Stimulated activated CD8-positive, alpha-beta memory T cell treated with anti-CD3 and anti-CD28 coated beads, Interleukin-15, amount 100 ng/mL, for 1 hour (primary cell): ENCODE measurements around the gene COG8.

ENCODE experiments used
- DNase-seq: peaks from one replicate; pipeline ENCODE4 v3.0.0-alpha.2; 2020; ENCODE audit warnings: low read depth

The COG8 gene

DNA sequence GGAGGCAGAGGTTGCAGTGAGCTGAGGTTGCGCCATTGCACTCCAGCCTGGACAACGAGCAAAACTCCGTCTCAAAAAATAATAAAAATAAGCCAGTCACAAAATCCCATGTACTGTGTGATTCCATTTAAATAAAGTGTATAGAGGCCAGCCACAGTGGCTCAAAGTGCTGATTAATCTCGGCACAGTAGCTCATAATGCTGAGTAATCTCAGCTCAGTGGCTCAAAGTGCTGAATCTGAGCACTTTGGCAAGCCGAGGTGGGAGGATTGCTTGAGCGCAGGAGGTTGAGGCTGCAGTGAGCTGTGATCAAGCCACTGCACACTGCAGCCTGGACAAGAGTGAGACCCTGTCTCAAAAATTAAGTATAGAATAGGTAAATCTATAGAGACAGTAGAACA, 7.3 kb upstream of the COG8 start:
- DNase-seq: no peak

DNA sequence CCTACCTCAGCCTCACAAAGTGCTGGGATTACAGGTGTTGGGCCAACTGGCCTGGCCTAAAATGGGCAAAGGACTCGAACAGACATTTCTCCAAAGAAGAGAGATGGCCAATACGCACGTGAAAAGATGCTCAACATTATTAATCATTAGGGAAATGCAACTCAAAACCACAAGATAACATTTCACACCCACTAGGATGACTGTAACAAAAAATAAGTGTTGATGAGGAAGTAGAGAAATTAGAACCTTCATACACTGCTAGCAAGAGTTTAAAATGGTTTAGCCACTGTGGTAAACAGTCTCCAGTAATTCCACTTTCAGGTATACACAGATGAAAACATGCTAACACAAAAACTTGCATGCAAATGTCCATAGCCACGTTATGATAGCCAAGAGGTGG, 6.6 kb upstream of the COG8 start:
- DNase-seq: no peak

DNA sequence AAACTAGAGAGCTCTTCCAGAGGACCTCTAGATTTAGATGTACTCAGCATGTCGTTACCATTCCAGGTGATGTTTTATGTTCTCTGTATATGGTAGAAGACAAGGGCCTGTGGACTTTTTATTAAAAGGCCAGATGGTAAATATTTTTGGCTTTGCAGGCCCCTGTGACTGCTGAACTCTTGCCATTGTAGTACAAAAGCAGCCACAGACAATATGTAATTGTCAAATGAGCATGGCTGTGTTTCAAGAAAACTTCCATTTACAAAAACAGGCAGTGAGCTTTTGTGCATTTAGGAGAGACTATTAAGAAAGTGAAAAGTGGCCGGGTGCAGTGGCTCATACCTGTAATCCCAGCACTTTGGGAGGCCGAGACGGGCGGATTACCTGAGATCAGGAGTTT, 4.8 kb upstream of the COG8 start:
- DNase-seq: no peak

DNA sequence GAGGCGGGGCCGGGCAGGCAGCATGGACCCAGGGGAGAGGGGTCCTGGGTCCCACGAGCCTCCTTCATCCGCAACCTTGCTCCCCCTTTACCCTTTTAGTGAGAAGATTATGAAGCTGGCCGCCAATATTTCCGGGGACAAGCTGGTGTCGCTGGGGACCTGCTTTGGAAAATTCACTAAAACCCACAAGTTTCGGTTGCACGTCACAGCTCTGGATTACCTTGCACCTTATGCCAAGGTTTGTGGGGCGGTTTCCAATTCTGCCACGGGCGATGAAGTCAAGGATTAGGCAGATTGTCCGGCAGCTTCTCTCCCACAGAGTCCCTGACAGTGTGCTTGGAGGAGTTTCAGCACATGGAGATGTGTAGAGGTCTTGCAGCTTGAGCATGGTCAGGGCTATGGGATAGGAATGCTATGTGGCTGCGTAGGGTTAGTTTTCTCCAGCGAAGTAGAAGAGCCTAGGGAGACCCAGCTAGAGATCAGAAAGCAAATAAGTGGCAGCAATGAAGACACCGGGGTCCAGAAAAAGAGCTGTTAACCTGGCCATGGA, 806 bp upstream of the COG8 start:
- DNase-seq: no peak

DNA sequence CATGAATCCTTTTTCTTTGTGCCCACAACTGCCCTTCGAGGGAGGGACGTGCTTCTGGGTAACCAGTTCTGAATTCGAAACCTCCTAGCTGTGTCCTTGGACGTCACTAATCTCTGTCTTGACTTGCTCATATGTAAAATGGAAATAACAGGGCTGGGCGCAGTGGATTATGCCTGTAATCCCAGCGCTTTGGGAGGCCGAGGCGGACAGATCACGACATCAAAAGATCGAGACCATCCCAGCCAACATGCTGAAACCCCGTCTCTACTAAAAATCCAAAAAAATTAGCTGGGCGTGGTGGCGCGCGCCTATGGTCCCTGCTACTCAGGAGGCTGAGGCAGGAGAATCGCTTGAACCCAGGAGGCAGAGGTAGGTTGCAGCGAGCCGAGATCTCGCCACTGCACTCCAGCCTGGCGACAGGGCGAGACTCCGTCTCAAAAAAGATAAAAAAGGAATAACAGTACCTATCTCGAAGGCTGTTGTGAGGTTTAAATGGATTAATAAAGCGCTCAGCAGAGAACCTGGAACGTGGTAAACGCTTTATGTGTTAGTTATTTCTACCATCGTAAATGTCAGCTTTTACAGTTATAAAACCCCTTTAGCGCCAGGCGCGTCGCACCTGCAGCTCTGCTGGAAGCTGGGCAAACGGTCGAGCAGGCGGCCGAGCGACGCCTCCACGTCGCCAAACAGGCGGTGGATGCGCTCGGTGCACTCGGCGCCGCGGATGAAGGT, 641 bp downstream of the COG8 start:
- peak; percentile 34 for DNase-seq

DNA sequence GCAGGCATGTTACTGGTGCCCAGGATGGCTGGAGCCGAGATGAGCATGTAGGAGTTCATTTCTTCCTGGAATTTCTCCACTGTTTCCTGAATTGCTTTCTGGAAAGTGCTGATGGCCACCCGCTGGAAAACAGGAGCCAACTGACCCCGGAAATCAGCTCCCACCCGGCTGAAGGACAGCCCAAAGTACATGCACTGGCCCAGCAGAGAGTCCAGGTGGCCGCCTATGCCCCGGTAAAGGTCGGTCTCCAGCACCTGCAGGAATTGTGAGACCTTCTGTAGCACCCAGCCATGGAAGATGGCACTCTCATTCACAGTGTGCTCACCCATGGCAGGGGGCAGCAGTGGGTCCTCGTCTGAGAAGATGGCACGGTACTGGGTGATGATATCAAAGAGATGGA, 4.7 kb downstream of the COG8 start:
- DNase-seq: no peak

DNA sequence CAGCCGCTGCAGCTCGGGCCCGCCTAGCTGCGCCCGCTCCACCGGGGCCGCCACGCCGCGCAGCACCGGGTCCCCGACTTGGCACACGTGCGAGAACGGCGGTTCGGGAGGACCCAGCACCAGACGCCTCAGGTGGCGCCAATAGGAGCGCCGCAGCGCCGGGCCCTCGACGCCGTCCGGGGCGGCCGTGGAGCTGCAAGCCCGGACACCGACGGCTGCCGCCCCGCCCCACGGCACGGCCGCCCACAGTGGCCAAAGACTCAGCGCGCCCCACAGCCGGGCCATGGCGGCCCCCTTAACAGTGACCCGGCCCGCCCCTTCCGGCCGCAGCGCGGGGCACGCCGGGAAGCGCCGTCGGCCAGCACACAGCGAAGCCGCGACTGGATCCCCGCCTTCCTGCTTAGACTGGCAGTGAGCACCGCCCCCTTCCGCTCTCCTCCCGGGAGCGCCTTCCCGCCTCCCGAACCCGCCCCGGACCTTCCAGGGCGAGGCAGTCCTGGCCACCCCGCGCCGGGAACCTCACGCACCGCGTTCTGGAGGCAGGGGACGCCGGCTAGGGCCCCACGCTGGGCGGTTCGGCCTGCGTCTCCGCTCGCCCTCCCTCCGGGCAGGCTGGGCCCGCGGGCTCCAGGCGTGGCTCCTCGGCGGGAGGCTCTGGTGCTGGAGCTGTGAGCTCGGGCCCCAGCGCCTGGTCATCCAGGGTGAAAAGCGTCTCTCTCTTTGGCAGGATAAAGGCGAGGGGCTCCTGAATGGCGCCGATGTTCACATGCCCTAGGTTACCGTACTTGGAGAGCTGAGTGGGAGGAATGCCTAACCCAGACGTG, 8.9 kb downstream of the COG8 start, which contains the start of gene PDF:
Gene PDF (minus strand): TSS at position 303 of the 824 bp plus-strand sequence. CDS start 18 bp downstream, at position 285.
- DNase-seq: peak; percentile 52

DNA sequence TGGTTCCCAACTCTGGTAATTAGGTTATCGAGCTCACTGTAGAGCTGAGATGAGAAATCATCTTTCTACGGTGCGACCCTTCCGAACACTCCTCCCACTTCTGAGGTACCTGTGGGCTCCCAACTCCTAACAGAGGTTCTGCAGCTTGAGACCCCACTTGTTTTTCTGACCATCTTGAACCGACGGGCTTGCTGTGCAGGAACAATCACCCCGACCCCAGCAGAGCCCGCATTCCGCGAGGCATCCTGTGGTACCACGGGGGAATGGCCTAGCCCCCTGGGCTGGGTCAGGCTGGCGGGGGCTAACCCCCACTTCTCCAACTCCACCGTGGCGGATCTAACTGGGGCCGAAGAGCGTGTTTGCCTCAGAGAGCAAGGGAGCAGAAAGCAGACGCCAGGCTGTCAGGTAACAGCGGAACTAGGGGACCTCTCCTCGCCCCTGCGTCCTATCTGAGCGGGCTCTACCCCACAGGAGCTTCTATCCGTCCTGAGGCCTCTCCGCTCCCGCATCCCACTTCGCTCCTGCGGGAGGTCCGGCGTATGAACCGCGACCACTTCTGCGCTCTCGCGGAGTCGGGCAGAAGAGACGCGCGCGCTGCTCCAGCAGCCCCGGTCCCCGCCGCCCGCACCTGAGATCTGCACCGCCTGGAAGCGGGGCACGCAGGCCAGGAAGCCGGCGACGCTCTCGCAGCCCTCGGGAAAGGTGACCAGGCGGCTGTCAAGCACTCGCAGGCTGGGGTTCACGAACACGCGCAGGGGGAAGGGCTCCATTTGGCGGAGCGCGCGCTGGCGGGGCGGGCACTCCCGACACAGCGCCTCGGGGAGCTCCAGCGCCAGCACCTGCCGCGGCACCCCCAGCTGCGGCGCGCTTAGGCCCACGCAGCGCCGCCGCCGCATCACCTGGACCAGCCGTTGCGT, 9.7 kb downstream of the COG8 start:
- DNase-seq: peak; percentile 22

DNA sequence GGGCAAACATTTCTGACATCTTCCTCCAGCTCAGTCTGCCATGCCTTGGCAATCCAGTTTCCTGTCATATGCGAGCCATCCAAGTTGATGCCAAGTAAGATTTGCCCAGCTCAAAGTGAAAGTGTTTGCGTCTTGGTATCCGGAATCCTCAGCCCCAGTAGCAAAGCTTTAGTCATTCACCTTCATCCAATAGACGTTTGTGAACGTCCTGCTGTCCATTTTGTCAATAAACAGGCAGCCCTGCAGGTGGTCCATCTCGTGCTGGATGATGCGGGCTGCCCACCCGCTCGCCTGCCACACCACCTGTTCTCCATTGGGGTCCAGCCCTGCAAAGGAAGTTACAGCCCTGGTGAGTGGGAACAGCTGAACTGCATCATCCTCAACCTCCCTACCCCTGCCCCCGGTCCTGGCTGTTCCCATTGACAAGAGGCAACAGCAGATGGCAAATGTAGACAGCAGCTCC, 10.5 kb downstream of the COG8 start:
- DNase-seq: no peak

DNA sequence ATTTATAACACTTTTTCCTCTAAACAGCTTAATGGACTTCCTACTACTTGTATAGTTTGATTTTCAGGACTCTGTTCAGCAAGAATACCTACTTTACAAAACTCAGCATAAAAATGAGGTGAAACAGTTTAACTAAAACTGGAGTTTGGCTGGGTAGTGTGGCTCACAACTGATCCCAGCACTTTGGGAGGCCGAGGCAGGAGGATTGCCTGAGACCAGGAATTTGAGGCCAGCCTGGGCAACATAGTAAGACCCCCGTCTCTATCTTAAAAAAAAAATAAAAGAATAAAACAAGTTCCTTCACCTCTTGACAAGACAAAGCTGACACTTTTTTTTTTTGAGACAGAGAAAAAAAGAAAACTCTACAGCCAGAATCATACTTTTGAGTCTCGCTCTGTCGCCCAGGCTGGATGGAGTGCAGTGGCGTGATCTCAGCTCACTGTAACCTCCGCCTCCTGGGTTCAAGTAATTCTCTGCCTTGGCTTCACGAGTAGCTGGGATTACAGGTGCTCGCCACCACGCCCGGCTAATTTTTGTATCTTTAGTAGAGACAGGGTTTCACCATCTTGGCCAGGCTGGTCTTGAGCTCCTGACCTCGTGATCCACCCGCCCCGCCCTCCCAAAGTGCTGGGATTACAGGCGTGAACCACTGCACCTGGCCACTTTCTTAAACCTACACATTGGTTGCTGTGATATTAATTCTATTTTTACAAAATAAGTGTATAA, 11.6 kb downstream of the COG8 start:
- no peak for DNase-seq

DNA sequence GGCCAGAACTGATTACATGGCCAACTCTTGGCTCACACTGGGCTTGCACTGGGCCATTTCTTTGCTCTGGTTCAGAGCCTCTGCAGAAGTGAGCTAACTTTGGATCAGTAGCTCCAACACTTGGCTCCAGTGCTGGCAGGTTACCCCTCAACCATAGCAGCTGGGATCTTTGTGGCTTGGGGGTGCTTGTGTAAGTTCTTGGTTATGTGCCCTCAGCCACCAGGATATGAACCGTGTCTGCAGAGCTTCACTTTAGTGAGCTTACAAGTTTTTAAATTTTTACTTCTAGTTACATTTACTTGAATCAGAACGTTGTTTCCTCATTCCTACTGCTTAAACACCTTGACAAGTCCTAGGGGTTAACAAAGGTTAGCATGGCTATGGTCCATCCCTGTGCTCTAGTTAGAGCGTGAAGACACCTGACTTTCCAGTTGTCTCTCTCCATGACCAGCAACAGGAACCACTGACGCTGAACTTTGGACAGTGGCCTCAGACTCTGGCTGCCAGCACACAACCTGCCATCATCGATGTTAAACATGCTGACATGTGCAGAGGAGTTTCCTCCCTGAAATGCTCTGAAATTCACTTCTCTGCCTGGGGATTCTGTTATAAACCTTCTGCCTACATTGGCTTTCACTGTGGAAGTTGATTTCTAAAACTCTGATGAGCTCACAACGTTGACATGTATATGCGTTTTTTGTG, 13.0 kb downstream of the COG8 start:
- no peak for DNase-seq

DNA sequence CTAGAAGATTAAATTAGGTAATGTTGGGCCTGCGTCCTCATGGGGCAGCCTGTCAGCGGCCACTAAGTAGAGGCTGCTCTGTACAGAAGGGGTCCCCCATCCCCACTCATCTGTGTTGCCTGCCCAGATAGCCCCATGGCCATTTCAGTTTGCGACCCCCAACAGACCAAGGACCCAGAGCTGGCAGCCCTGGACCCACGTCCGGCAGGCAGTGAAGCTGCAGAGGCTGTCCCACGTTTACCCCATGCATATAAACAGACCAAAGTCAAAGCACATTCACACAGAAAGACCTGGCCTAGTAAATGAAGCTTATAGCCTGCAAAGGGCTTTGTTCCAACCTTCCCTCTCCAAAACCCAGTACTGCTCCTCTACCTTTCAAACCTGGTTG, 13.6 kb downstream of the COG8 start:
- no peak for DNase-seq

DNA sequence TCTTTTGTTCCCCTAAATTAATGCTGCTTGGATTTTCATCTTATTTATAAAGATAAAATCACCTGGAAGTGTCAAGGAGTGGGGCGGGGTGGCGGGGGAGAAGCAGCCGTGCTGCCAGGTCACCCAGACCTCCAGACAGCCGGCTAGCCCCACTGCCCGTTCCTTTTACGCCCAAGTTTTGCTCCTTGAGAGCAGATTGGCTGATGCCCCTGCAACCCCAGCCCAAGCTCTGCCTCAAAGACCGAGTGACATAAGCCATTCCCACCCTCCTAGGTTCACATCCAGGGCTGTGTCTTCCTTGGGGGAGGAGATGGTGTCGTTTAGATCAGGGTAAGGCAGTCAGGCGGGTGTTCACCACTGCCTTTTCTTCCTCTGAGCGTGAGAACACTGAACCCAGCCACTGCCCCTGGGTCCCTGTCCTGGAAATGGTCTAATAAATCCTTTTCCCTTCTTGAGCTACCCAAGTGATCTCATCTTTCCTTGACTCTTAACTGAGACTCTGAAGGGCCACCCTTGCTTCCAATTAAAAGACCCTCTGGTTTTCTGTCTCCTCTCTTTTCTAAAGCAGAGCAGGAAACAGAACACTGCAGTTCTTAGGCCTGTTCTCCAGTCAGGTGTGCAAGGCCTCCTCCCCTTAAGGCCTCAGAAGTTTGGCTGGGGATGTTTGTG, 14.6 kb downstream of the COG8 start:
- DNase-seq: no peak

DNA sequence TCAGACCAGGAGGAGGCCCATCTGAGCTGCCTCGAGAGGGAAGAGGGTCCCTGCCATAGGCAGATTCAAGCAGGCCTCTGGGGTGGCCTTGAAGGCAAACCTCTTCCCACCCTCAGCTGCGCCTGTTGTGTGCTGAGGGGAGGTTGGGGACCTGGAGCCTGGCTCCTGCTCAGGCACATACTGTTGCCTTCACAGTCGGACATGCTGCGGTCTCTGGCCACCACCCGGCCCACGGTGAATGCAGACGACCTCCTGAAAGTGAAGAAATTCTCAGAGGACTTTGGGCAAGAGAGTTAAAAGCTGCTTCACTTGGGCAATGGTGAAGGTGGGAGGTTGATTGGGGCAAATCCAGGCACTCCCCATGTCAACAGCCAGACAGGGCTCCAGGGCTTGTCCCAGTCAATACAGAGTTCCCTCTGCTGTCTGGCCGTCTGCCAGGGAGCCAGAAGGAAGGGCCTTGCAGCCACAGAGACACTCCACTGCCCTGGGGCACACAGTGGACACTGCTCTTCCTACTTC, 15.3 kb downstream of the COG8 start:
- DNase-seq: no peak

DNA sequence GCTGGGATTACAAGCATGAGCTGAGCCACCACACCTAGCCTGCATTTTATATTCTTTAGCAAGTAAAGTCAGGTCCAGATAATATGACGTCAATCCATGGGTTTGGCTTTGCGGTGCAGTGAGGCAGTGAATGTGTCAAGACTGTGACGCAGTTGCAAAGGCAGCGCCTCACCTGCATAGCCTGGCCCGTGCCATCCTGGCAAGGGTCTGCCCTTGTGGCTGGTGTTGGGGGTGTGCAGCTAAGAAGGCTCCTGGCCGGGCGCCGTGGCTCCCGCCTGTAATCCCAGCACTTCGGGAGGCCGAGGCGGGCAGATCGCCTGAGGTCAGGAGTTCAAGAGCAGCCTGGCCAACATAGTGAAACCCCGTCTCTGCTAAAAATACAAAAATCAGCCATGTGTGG, 15.9 kb downstream of the COG8 start:
- no peak for DNase-seq

DNA sequence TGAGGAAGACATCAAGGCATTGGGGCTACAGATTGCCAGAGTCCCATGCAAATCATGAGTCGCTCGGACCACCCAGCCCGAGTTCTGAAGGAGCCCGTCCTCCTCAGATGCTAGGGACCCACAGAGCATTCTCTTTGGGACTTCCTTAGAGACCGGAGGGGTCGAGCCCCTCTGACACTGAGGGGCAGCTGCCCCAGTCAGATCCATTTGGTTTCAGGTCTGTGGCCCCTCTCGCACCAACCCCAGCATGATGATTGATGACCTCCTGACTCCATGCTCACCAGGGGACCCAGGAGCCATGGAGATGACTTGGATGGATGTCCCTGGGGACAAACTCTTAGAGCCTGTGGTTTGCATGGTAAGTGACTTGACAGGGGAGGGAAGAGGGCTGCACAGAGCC, 17.0 kb downstream of the COG8 start:
- DNase-seq: no peak

DNA sequence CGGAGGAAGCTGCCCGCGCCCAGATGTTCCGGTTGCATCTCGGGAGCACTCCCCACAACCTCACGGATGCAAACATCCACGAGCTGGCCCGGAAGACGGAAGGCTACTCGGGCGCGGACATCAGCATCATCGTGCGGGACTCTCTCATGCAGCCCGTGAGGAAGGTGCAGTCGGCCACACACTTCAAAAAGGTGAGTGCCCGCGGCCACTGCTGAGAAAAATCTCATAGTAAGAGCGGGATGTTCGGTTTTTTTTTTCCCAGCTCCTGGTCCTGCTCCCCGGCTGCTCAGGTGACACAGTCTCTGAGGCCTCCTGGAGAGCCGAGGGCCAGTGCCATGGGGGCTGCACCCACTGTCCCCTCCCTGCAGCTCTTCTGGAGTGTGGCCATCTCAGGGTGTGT, 18.3 kb downstream of the COG8 start:
- no peak for DNase-seq

DNA sequence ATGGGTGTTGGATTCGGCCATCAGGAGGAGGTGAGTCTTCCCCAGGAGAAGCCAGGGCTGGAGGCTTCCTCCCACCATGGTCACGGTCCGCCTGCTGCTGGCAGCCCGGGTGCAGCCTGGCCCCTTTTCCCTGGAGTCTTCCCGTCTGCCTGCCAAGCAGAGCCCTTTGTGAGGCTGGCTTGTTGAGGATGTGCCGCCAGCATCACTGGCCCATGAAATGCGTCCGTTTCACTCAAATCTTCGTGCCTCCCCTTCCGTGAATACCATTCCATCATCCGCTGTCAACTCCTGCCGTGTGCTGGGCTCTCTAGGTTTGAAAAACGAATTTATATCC, 18.7 kb downstream of the COG8 start:
- no peak for DNase-seq

DNA sequence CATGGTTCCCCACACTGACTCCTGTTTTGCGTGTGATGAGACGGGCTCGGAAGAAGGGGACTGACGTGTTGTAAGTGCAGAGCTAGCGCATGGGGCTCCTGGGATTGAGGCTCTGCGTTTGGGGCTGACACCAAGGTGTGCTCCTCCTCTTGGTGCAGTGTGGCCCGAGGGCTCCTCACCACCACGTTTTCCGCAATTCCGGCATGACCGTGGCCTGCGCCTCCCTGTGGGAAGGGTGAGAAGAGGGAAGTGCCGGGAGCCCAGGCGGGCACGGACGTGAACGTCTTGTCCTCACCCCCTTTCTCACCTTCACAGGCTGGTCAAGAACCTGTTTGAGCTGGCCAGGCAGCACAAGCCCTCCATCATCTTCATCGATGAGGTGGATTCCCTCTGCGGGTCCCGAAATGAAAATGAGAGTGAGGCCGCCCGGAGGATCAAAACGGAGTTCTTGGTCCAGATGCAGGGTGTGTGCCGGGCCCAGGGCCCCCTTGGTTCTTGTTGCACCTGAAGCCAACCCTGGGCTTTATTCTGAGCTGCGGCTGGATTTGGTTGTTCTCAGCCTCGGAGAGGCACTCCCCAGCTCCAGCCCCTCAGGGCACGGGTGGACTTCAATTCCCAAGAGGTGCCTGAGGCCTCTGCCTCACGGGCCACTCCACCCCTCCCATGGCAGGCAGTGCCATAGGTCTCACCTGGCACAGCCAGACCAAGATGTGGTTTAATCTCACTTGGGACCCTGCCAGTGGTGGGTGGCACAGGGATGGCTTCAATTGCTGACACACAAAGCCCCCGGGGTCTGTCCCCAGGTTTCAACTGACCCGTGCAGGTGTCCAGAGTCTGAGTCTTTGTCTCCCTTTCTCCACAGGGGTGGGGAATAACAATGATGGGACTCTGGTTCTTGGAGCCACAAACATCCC, 19.3 kb downstream of the COG8 start:
- DNase-seq: no peak
